Activated CD8-positive, alpha-beta memory T cell treated with anti-CD3 and anti-CD28 coated beads for 4 hours (primary cell): ENCODE measurements around the gene LOXL4.

Experiments used
- DNase-seq, 2 donors: peaks; one replicate each; pipeline ENCODE4 v3.0.0-alpha.2; 2020; ENCODE audit warnings: low read depth in 2 of 2

The LOXL4 gene

GRCh38 chr10:98264378-98265065, 3.5 kb downstream of the LOXL4 start:
- no peak for DNase-seq

- no peak for DNase-seq
Observed at GRCh38 chr10:98263088-98263487, 4.9 kb downstream of the LOXL4 start.

GRCh38 chr10:98262571-98262970, 5.4 kb downstream of the LOXL4 start:
- DNase-seq: no peak

GRCh38 chr10:98261436-98262277, 6.3 kb downstream of the LOXL4 start:
- DNase-seq: no peak

- DNase-seq: no peak
Observed at GRCh38 chr10:98260752-98261151, 7.2 kb downstream of the LOXL4 start.

GRCh38 chr10:98260350-98260749, 7.6 kb downstream of the LOXL4 start:
- DNase-seq: no peak

GRCh38 chr10:98259606-98260315, 8.2 kb downstream of the LOXL4 start:
- no peak for DNase-seq

GRCh38 chr10:98258683-98259454, 9.1 kb downstream of the LOXL4 start:
- DNase-seq: no peak

GRCh38 chr10:98257961-98258360, 10.0 kb downstream of the LOXL4 start:
- no peak for DNase-seq

GRCh38 chr10:98257198-98257597, 10.8 kb downstream of the LOXL4 start:
- no peak for DNase-seq

- no peak for DNase-seq
Observed at GRCh38 chr10:98256692-98257091, 11.3 kb downstream of the LOXL4 start.

- DNase-seq: no peak
Observed at GRCh38 chr10:98255146-98255877, 12.7 kb downstream of the LOXL4 start.

GRCh38 chr10:98254234-98254974, 13.6 kb downstream of the LOXL4 start:
- no peak for DNase-seq

GRCh38 chr10:98253499-98253898, 14.5 kb downstream of the LOXL4 start:
- DNase-seq: no peak

GRCh38 chr10:98252464-98252863, 15.5 kb downstream of the LOXL4 start:
- no peak for DNase-seq

- no peak for DNase-seq
Observed at GRCh38 chr10:98251399-98251798, 16.6 kb downstream of the LOXL4 start.

GRCh38 chr10:98249134-98249533, 18.9 kb downstream of the LOXL4 start:
- no peak for DNase-seq

GRCh38 chr10:98248018-98248417, 20.0 kb downstream of the LOXL4 start:
- no peak for DNase-seq

GRCh38 chr10:98246911-98247805, 20.8 kb downstream of the LOXL4 start:
- DNase-seq: no peak
